Measurements from ENCODE around the gene PRRX2.

The PRRX2 gene

GRCh38 chr9:129682381-129682780, 16.9 kb downstream of the PRRX2 start:
- DNase-seq = no peak

- DNase-seq = no peak
Measured at GRCh38 chr9:129685220-129685932, 19.9 kb downstream of the PRRX2 start.

- DNase-seq = no peak
Measured at GRCh38 chr9:129685933-129686259, 20.4 kb downstream of the PRRX2 start.

- DNase-seq = no peak
Measured at GRCh38 chr9:129686736-129687135, 21.3 kb downstream of the PRRX2 start.

- DNase-seq = no peak
Measured at GRCh38 chr9:129687391-129687790, 21.9 kb downstream of the PRRX2 start.

GRCh38 chr9:129688285-129689043, 23.0 kb downstream of the PRRX2 start:
- no peak for DNase-seq

GRCh38 chr9:129692534-129692933, 27.1 kb downstream of the PRRX2 start:
- no peak for DNase-seq

GRCh38 chr9:129693741-129694140, 28.3 kb downstream of the PRRX2 start:
- no peak for DNase-seq

- DNase-seq = no peak
Measured at GRCh38 chr9:129694243-129694646, 28.8 kb downstream of the PRRX2 start.

GRCh38 chr9:129695870-129696269, 30.4 kb downstream of the PRRX2 start:
- no peak for DNase-seq

GRCh38 chr9:129696944-129697655, 31.7 kb downstream of the PRRX2 start:
- DNase-seq = no peak

- no peak for DNase-seq
Measured at GRCh38 chr9:129697656-129698253, 32.3 kb downstream of the PRRX2 start.

- DNase-seq = no peak
Measured at GRCh38 chr9:129698254-129698757, 32.9 kb downstream of the PRRX2 start.

- no peak for DNase-seq
Measured at GRCh38 chr9:129701054-129701453, 35.6 kb downstream of the PRRX2 start.

GRCh38 chr9:129701549-129701948, 36.1 kb downstream of the PRRX2 start:
- no peak for DNase-seq

- no peak for DNase-seq
Measured at GRCh38 chr9:129702589-129703520, 37.4 kb downstream of the PRRX2 start.

- no peak for DNase-seq
Measured at GRCh38 chr9:129703667-129704355, 38.4 kb downstream of the PRRX2 start.

- DNase-seq = no peak
Measured at GRCh38 chr9:129704807-129705206, 39.4 kb downstream of the PRRX2 start.

- no peak for DNase-seq
Measured at GRCh38 chr9:129708793-129709192, 43.3 kb downstream of the PRRX2 start.

GRCh38 chr9:129709438-129710168, 44.2 kb downstream of the PRRX2 start:
- DNase-seq = no peak

GRCh38 chr9:129710169-129710453, 44.7 kb downstream of the PRRX2 start:
- DNase-seq = no peak
